Gastrocnemius medialis (tissue), 4 donors: ENCODE measurements around the gene SLC5A8.

ENCODE experiments used
- CTCF ChIP-seq, 5 experiments: fragments of 450-650 bp in 3 of 5; fragments of 200-600 bp in 2 of 5; sonication (generic) in 2 of 5; IDR thresholded peaks in 4 of 5; conservative IDR thresholded peaks in 1 of 5; 1 replicate in 4 of 5; 2 replicates in 1 of 5; pipeline ENCODE4 v1.5.1; 2016 to 2019; ENCODE audit warnings: antibody characterized with exemption in 5 of 5, mild to moderate bottlenecking in 3 of 5, moderate library complexity in 3 of 5
- POLR2A ChIP-seq, 2 donors: fragments of 450-650 bp; IDR thresholded peaks; one replicate each; pipeline ENCODE4 v1.6.1; 2017; ENCODE audit warnings: antibody characterized with exemption in 2 of 2, mild to moderate bottlenecking in 2 of 2, moderate library complexity in 2 of 2

GRCh38 chr12:101168001-101168400, 42.0 kb downstream of the SLC5A8 start:
- TF ChIP-seq POLR2A (IDR thresholded peaks at IDR 0.05) (no peak), CTCF (IDR thresholded peaks at IDR 0.05 in 4 of 5, conservative IDR thresholded peaks at IDR 0.05 in 1 of 5) (no peak)
